Measurements from ENCODE around the gene ATG10.

Gene ATG10

DNA sequence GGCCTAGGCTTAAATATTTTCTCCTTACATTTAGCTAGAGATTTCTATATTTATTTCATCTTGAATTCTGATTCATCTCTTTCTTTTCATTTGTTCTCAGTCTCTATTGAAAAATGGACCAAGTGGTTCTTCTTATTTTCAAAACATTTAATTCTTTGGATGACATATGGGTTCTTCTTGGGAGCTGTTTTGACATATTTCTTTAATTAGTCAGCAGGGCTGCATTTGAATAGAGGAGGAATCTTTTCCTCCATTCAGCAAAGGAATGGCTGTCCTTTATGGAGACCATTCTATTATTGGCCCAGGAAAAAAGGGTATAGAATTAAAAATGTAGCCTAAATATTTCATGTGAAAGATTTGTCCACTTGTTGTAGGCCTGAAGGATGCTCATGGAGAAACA lies 196.5 kb downstream of the ATG10 start:
- DNase-seq = no peak

DNA sequence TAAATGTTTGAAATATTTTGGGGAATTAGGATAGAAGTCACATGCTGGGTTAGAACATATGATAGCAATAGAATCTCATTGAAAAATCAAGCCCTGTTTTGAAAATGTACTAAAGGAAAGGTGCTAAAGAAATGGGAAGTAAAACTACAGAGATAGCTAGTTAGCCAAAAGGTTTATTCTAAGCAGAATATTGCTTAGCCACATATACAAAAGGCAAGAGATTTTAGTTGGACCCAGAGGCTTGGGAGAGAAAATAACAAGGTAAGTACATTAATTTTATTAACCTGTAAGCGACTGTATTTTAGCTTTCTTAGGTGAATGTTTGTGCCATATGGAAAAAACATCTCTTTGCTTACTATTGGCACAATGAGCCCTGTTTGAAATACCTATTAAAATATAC lies 198.1 kb downstream of the ATG10 start:
- no peak for DNase-seq

DNA sequence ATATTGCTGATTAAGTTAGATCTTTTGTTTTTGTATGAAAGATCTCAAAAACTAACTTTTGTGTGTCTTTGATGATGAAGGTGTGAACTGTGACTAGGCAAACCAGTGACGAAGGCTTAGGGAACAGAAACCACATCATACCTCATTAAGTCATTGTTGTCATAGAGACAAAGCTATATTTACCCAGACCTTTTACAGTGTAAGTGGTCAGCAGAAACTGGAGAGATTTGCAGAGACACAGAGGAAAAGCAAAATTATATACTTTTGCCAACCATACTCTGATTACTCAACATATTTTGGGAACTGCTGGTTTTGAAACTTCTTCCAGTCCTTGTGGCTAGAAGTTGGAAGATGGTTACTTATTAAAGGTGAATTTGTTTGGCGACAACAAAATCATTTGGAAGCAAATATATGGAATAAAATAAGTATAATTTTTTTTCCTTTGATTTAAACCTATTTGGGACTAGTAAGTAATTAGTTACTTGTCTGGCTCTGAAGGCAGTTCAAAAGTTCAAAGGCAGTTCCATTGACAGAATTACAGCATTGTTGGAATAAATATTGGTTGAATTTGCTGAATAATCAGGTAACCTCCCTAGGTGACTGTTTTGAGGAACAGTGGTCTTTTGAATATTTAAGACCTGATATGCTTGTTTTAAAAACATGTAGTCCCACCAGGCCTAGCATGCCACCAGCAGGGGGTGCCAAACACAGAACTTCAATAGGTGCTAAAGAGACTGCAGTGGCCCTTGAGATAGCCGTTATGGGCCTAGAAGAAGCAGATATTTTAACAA lies 202.5 kb downstream of the ATG10 start:
- peak; percentile 16 to 58 for DNase-seq

DNA sequence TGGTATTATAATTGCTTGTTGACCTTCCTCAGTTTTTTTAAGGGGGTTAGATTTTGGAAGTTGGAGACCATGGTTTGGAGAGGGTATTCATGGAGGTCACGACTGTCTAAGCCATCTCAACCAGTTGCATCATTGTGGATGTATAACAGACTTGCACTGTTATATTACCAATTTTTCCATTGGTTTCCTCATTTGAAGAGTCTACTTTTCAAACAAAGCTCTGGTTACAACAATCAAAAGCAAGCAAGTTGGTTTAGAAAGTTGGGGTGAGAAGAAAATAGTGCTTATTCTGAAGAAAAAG lies 203.0 kb downstream of the ATG10 start:
- no peak for DNase-seq

DNA sequence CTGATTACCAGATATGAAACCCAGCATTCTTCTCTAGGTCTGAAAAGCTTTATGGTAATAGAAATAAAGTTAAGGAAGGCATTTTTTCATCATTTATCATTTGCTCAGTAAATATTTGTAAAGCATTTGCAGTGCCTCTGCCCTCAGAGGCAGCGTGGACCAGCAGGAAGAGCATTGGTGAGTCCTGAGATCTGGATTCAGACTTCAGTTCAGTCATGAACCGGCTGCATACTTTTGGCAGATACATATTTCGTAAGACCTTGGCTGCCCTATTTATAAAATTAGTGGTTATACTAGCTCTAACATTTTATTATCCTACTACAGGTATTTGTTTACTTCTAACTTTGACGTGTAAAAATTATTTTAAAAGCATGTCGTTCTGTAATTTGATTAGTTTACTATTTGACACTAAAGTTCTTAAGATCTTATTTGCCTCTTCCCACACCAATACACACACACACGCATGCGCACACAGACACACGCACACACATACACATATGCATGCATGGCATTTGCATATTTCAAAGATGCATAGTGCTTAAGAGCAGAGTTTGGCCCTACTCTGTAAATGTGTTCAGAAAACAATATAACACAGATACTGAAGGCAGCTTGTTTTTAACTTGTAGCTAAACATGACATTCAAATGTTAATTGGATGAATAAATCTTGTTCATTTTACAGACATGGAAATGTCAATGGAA lies 204.4 kb downstream of the ATG10 start:
- DNase-seq = no peak

DNA sequence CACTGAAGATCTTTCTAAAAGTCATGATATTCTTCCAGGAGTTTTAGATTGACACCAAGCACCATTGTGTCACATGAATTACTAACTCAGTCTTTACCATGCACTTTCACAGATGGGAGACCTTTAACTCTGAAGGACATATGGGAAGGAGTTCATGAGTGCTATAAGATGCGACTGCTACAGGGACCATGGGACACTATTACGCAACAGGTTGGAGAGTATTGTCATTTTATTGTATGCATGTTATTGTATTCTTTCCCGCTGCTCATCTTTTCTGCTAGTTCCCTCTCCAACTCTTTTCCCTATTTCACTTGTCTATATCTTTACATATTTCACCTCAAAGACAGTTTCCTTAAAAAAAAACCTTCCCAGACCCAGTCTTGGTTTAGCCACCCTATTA lies 206.6 kb downstream of the ATG10 start:
- DNase-seq = no peak

DNA sequence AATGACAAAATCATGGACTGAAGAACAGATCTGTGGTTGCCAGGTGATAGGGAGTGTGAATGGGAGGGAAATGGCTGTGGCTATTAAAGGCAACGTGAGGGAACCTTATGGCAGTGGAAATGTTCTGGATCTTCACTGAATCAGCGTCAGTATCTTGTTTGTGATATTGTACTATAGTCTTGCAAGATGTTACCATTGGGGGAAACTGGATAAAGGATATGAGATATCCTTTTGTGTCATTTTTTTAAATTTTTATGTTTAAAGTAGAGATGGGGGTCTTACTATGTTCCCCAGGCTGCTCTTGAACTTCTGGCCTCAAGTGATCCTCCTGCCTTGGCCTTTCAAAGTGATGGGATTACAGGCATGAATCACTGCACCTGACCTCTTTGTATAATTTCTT lies 210.8 kb downstream of the ATG10 start:
- DNase-seq = no peak

DNA sequence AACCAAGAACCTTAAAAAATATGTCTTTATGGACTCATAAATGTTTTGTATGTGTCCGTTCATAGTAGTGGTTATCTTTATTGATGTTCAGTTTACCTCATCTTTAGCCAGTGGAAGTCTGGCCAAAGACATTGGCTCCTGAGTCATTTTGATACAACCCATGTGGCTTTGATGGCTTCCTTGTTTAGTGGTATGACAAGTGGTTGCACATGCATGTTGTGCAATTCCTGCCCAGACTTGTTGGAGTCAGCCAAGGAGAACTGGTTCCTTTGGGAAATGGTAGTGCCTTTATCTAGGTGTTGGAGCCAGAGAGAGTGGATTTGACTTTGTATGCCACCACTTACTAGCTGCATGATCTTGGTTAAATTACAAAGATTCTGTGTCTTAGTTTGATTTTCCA lies 212.0 kb downstream of the ATG10 start:
- no peak for DNase-seq

DNA sequence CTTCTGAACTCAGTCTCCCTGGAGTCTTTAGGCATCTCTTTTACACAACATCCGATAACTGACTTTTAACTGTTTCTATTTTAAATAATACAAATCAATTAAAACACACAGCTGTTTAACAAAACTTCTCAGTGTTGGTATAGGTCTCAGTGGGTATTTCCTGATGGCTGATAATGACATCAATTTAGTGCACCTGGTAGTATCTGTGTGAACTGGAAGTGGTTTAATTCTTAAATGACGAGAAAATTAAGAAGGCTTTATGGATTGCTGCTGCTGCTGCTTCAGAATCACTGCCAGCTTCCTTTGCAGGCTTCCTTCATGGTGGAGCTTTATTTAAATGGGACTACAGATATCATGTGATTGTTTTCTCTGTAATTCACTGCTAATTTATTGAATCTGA lies 214.0 kb downstream of the ATG10 start:
- no peak for DNase-seq

DNA sequence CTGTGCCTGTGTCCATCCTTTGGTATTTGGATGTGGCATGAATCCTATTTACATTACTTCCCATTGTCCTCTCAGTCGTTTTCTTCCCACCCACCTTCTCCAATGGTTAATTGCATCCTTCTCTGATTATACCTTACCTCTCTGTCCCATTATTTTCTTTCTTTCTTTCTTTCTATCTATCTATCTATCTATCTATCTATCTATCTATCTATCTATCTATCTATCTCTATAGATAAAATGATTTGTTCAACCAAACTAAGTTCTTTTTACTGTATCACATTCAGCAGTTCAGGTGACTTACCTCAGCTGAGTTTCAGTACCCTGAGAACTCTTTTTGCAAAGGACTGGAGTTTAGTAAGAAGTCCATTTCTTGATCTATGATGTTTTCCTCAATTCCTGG lies 225.7 kb downstream of the ATG10 start:
- DNase-seq = no peak

DNA sequence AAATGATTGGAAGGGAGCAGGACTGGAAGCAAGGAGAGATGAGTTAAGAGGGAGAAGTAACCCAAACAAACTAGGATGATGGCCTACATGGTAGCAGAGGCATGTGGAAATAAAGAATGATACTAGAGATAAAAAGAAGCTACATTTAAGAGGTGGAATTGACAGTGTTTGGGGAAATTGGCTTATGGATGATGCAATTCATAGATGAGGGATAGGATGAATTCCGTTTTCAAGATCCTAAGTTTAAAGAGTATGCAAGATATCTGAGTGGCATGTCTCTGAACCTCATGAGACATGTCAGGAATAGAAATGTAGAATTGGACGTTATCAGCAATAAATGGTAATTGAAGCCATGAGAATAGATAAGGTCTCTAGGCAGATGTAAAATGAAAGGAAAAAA lies 232.7 kb downstream of the ATG10 start:
- no peak for DNase-seq

DNA sequence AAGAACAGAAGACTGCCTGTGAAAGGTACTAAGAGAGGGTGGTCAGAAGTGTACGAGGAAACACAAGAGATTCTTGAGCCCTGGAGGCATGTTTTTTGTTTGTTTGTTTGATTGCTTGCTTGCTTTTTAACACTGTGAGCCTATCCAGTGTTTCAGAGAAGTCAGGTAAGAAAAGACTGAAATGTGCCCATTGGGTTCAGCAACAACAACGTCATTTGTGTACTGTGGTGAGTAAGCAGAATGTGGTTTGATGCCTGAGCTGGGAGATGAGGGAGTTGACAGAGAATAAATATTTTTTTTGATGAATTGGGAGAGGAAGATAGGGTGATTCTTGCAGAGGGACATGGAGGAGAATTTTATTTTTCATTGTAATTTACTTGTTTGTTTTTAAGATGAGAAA lies 233.2 kb downstream of the ATG10 start:
- no peak for DNase-seq

DNA sequence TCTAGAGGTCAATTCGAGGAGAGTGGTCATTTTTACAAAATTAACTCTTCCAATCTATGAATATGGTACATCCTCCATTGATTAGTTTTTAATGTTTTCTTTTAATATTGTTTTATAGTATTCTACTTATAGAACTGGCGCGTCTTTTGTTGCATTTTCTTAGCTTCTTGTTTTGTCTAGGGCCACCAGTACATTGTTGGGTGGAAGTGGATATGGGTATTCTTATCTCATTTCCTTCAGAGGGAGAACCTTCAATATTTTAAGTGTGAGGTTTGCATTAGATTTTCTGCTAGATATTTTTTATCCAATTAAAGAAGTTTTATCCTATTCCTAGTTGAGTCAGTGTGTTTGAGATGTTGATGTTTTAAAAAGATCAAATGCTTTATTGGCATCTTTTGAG lies 236.5 kb downstream of the ATG10 start:
- DNase-seq = no peak

DNA sequence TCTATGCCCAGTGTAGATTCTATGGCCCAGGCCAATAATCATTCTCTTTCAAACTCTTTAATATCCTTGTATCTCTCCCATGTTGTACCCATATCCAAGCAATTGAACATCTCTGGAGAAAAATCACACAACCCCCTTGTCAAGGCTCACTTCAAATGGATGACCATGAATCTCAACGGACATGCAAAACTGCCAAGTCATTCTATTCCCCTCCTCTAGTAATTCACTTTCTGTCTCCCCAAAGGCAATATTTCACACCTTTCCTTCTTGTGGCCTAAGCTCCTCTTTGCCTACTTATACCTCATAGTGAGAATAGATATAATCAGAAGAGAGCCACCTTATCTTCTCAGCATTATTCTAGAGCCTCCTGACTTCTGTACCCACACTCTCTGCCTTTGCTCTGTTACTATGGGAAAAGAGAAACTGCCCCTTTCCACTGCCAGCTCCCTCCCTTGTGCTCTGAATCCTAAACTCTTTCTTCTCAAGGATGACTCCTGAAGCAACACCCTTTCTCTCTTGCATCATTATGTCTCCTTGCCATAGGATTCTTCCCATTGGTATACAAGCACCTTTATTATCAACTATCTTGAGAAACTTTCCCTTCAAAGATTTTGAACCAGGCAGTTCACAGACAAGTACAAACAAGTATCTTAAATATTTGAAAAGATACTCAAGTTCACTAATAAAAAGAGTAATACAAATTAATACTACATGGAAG lies 240.2 kb downstream of the ATG10 start:
- DNase-seq = no peak

DNA sequence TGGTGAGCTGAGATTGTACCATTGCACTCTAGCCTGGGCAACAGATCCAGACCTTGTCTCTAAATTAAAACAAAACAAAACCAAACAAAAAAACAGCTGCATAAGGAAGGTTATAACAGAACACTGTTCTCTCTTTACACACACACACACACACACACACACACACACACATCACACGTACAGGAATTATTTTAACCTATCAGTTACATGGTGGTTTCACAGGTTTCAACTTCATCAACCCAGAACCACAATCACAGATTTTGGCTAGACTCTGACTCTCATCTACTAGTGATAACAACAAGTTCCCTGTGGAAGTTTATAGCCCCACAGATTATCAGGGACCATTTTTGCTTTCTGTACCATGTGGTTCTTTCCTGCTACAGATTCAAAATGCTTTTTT lies 246.1 kb downstream of the ATG10 start:
- no peak for DNase-seq

DNA sequence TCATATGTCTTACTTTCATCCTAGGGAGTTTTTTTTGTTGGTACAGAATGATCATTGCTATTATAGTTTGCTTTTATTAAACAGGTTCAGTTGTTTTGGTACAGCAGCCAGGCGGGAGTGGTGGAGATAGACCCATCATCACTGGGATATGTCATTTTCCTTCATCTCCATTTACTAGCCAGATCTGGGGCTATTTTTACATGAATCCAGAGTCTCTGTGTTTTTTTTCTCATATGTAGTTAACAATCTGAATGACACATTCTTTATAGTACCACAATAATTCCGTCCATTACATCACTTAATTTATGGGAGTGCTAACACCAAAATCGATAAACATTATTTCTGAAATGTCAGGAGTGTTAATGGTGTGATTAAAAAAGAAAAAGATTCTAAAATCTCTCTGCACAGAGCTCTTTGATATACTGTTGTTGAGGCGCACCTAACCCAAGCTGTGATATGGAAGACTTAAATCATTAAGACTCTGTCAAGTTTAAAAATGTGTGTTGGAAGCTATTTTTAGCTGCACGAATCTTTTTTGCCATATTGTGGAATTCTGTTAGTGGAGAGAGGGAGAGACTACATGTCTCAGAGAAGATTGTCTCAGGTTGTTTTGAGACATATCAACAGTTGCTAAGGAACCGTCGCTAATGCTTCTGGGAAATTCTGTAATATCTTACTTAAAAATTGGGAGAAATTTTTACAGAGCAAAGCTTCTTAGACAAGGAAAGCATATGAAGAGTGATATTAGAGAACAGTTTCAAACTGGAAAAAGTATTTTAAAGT lies 246.7 kb downstream of the ATG10 start:
- DNase-seq = no peak

DNA sequence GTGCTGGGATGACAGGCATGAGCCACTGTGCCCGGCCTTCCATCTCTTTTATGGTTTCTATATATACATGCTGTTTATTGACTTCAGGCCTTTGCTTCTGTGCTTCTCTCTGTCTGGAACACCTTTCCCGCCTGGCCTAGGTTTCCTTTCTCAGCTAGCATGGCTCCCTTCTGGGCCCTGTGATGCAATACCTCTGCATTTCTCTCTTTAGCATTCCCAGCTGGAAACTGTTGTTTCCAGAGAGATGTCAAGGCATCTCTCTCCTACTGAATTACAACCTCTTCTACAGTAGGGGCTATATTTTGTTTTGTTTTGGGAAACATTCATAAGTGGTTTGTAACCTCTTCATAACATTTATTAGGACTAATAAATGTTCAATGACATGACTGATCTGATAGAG lies 249.2 kb downstream of the ATG10 start:
- DNase-seq = no peak

DNA sequence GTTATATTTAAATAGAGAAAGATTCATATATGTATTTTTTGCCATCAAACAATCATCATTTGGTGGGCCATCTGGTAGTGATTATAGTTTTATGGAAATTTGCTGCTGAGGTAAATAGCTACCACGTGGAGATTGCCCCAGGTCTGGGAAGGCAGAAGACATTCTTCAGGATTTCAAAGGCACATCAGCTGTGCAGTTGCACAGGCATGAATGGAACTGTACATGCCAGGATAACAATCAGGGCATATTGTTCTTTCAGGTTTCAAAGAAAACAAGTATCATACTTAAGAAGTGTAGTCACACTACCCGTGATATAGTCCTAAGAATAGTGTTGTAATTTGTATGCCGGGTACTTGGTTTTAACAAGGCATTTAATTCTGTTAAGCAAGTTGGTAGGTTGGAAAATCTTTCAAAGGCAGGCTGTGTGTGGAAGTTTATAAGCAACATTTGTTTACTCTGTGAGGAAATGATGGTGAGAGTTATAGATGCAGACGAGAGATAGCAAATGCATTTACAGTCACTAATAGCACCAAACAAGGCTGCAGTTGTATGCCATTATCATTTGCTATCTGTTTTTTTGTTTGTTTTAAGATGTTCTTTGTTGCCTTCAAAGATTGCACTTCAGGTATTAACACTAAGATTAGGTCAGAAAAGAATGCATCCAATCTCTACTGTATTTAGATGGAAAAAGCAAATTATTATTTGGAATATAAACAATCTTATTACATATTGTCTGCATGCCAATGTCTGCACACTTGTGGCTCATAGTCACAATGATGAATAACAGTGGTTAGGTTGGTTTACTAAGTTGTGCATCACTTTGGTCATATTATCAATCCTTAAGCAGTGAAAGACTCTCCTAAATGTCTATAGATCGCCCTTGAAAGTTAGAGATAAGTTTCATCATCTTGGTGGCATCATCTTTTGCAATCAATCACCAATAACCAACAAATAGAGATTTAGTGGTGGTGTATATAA lies 251.1 kb downstream of the ATG10 start:
- no peak for DNase-seq

DNA sequence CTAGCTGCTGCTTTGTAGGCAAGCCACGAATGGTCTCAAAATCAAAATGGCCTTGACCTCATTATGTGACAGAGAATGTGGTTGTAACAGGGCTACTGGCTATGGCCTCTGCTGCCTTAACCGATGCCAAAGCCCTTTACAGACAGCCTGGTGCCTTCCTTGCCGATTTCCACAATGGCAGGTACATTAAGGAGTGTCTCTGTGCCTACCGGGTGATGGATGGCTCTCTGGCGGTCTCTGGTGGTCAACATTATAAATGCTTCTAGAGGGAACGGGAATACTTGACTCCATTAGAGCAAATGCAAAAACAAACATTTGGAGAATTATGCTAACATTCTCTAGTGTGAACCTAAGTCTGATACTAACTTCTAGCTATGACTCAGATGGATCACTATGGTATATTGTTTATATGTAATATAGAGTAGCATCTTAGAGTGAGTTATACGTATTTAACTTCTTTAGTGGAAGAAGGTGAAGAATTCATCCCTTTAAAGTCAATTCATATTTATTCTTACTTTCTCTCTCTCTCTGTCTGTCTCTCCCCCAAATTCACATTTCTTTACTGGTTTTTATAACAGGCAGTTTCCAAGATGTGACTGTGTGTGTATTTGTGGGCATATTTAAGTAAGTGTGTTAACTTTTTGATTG lies 253.8 kb downstream of the ATG10 start:
- peak; percentile 50 to 66 for DNase-seq

DNA sequence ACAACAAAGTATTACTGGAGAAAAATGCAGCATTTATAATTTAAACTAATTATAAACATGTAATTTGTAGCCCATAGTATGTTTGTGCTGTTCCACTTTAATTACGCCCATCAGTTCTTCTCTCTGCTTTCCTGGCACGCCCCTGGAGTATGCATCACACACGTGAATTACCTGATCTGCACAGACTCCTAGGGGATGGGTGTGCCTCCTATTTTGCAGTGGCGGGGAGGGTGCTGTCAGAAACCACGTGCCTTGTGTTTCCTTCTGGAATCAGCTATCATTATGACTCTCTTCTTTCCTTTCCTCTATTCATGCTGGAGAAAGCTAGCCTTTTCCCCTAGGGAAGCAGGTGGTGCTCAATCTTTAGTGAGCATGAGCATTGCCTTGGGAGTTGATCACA lies 263.1 kb downstream of the ATG10 start:
- no peak for DNase-seq

DNA sequence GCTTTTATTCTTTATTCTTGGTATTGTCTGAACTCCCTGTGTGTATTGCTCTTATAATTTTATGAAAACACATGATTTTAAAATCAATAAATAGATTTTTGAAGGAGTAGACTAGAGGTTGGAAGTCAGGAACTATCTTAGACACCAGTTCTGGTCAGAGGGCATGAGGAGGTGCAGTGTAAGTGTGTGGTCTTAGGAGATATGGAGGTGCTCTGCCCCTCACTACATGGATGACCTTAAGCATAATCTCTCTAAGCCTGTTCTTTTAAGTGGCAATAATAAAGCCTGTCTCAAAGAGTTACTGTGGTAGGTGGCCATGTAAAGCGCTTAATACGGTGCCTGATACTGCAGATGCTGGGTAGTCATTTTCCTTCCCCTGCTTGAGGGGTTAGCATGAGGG lies 272.3 kb downstream of the ATG10 start:
- no peak for DNase-seq
